HT1080 (cell line): ENCODE measurements around the gene DOCK2. TPM values are rescaled to one million over a fixed set of nuclear protein-coding genes. Genes with fewer than 3 reads are reported as not detected.

Source experiments
- DNase-seq: peaks from one replicate; pipeline ENCODE4 v3.0.0-alpha.2; 2015; ENCODE audit warnings: low read depth
- small RNA-seq: library from RNA; depleted of rRNA; stranded (forward); fragments of <200 nt; gene quantifications from one replicate; pipeline ENCODE3, GENCODE V24; 2014
- total RNA-seq: library from RNA; depleted of rRNA; stranded (reverse); fragments of >200 nt; shearing (Covaris generic); gene quantifications from 2 replicates; pipeline ENCODE4 v1.2.3, GENCODE V29; 2014; rRNA removed

DOCK2 gene
- total RNA-seq, 1 experiment from 2014 or later: 2.1 TPM

- DNase-seq: no peak
Observed at GRCh38 chr5:170112876-170113521, 475.9 kb downstream of the DOCK2 start.

- DNase-seq: no peak
Observed at GRCh38 chr5:170113522-170113900, 476.4 kb downstream of the DOCK2 start.

- no peak for DNase-seq
Observed at GRCh38 chr5:170114271-170114670, 477.2 kb downstream of the DOCK2 start.

- no peak for DNase-seq
Observed at GRCh38 chr5:170115925-170116324, 478.9 kb downstream of the DOCK2 start.

GRCh38 chr5:170117736-170118135 lies 480.7 kb downstream of the DOCK2 start:
- DNase-seq: no peak

GRCh38 chr5:170120576-170120975 lies 483.5 kb downstream of the DOCK2 start:
- DNase-seq: peak; percentile 11

GRCh38 chr5:170121321-170121720 lies 484.2 kb downstream of the DOCK2 start:
- DNase-seq: no peak

- DNase-seq: no peak
Observed at GRCh38 chr5:170126061-170126460, 489.0 kb downstream of the DOCK2 start.

- DNase-seq: no peak
Observed at GRCh38 chr5:170126626-170127025, 489.6 kb downstream of the DOCK2 start.

- DNase-seq: no peak
Observed at GRCh38 chr5:170131235-170131634, 494.2 kb downstream of the DOCK2 start.

GRCh38 chr5:170132269-170132975 lies 495.3 kb downstream of the DOCK2 start:
- peak; percentile 74 for DNase-seq

Small RNA genes lying within 50 kb of the gene (small RNA-seq; reads per million reads assigned to genes)
- gene MIR378E: not detected

Other genes with a start within 250 kb of the DOCK2 start
- gene SPDL1, start 53.5 kb upstream of the DOCK2 start, total RNA-seq: 38.6 and 40.7 TPM in 2 replicates